ENCODE data around the gene OLFML1.
A peak's percentile ranks its signal among the peaks of the same experiment; 100 is the strongest.

- peak; percentile 88 to 92 for TF ChIP-seq POLR2A (IDR thresholded peaks at IDR 0.05)
- TF ChIP-seq CTCF (IDR thresholded peaks at IDR 0.05 in 4 of 5, conservative IDR thresholded peaks at IDR 0.05 in 1 of 5), result peak; percentile 72 to 82 (median 75)
Measured at GRCh38 chr11:7513234-7514098, 28.2 kb downstream of the OLFML1 start, which contains the start of gene PPFIBP2.

All from gastrocnemius medialis (tissue), 4 donors.